MG63 (cell line): Measurements from ENCODE around the gene TOM1. TPM values are rescaled to one million over a fixed set of nuclear protein-coding genes. Genes with fewer than 3 reads are reported as not detected.
A peak's percentile ranks its signal among the peaks of the same experiment; 100 is the strongest.

Source experiments
- DNase-seq: peaks from one replicate; pipeline ENCODE4 v3.0.0-alpha.2; 2020
- H3K27me3 ChIP-seq: fragments of 250-450 bp; sonication (Bioruptor Pico); 2 replicates; pipeline ENCODE4 v1.5.1; 2020; ENCODE audit warnings: mild to moderate bottlenecking, moderate library complexity
- H3K36me3 ChIP-seq: fragments of 250-450 bp; sonication (Bioruptor Pico); 2 replicates; pipeline ENCODE4 v1.5.1; 2020; ENCODE audit warnings: mild to moderate bottlenecking, moderate library complexity
- H3K4me3 ChIP-seq: fragments of 250-450 bp; sonication (Bioruptor Pico); 2 replicates; pipeline ENCODE4 v1.5.1; 2020; ENCODE audit warnings: mild to moderate bottlenecking, moderate library complexity
- H3K9me3 ChIP-seq: fragments of 250-450 bp; sonication (Bioruptor Pico); 2 replicates; pipeline ENCODE4 v1.5.1; 2020; ENCODE audit warnings: mild to moderate bottlenecking, moderate library complexity
- total RNA-seq: library from RNA; depleted of rRNA; stranded (reverse); fragments of >200 nt; shearing (Covaris generic); gene quantifications from 2 replicates; pipeline ENCODE4 v1.2.3, GENCODE V29; 2014; ENCODE audit warnings: low replicate concordance

TOM1 gene
- total RNA-seq, 1 experiment from 2014 or later: 18.1 TPM

DNA sequence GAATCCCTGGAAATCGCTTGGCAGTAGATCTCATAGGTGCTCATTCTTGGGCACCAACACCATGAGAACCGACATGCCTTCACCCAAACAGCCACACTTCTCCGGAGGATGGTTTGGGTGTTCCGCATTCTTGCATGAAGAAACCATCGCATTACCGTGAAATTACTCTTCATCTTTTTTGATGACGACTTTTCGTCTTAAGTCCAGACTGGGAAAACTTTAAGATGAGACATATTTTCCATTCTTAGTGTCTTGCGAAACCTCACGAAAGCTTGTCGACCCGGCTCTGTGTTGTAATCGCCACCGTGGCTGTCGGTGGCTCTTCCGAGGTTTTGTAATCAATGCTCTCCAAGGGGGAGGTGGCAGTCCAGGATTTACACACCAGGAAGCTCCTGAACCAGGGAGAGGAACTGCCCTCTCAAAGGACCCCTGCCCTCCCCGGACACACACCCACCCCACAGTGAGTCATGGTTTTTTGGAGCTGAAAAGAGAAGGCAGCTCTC, 1.7 kb downstream of the TOM1 start:
- Histone ChIP-seq H3K27me3 (no peaks in the 10 kb centered on the region), H3K9me3 (no peaks in the 10 kb centered on the region), H3K4me3 (peak overlapping the region; percentile 84), H3K36me3 (no peaks in the 10 kb centered on the region; the same call in 1 of the 2 replicates)
- peak; percentile 83 for DNase-seq

DNA sequence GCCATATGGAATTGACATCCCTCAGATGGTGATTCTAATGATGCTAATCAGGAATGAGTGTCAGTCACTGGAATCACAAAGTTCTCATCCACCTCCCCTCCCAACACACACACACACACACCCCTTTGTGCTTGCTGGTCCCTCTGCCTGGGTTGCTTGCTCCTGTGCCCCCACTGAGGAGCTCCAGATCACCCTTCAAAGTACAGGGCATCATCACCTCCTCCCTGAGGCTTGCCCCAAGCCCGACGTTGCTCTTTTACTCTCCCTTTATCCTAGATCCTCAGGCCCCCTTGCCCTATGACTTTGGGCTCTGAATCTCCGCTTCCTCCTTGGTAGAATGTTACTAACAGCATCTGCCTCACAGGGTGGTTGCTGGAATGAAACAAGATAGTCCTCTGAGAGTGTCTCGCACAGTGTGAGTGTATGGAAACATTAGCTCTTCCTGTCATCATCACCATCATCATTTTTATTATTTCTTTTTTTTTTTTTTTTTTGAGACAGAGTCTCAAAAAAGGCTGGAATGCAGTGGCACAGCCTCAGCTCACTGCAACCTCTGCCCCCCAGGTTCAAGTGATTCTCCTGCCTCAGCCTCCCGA, 3.4 kb downstream of the TOM1 start:
- H3K27me3 ChIP-seq: no peaks in the 10 kb centered on the region
- H3K4me3 ChIP-seq: no peak overlapping the region
- no peaks in the 10 kb centered on the region; the same call in 1 of the 2 replicates for H3K36me3 ChIP-seq
- no peak for DNase-seq
- no peaks in the 10 kb centered on the region for H3K9me3 ChIP-seq

DNA sequence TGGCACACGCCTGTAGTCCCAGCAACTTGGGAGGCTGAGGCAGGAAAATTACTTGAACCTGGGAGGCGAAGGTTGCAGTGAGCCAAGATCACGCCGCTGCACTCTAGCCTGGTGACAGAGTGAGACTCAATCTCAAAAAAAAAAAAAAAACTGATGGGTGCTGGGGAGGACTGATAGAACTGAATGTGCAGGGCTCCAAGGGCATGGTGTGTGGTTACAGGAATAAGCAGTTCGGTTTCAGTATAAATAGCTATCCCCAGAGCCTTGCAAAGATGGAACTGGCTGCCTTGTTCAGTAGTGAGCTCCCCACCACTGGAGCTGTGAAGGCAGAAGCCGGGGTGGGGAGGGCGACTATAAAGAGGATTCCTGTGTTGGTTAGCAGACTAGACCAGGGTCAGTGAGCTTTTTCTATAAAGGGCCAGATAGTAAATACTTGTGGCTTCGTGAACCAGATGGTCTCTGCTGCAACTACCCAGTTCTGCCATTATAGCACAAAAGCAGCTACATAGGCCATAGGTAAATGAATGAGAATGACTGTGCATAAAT, 5.9 kb downstream of the TOM1 start:
- Histone ChIP-seq H3K9me3 (no peaks in the 10 kb centered on the region), H3K36me3 (no peaks in the 10 kb centered on the region; the same call in 1 of the 2 replicates), H3K27me3 (no peaks in the 10 kb centered on the region), H3K4me3 (no peak overlapping the region)
- no peak for DNase-seq

DNA sequence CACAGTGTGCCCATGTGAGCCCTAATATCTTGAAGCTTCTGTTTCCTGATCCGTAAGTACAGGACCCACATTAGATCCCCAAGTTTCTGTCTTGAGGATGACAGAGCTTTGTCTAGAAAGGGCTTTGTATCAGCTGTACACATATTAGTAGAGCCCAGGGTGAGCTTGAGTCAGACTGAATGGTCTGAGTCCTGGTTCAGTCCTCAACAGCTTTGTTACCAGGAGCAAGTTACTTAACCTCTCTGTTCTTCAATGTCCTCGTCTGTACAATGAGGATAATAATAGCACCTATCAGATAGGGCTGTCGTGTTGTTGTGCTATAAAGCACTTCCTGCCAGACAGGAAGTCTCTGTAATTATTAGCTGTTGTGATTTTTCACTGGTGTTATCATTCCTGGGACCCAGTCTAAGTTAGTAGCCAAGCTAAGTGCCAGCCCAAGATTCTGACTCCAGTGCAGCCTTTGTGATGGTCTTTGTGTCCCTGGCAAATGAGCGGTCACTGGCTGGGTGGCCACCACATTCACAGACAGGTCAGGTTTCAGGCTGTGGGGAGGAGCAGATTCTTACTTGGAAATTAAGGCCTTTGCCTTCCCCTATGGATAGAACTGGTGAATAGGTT, 6.8 kb downstream of the TOM1 start:
- Histone ChIP-seq H3K36me3 (no peaks in the 10 kb centered on the region; the same call in 1 of the 2 replicates), H3K4me3 (no peak overlapping the region), H3K27me3 (no peaks in the 10 kb centered on the region), H3K9me3 (no peaks in the 10 kb centered on the region)
- no peak for DNase-seq

DNA sequence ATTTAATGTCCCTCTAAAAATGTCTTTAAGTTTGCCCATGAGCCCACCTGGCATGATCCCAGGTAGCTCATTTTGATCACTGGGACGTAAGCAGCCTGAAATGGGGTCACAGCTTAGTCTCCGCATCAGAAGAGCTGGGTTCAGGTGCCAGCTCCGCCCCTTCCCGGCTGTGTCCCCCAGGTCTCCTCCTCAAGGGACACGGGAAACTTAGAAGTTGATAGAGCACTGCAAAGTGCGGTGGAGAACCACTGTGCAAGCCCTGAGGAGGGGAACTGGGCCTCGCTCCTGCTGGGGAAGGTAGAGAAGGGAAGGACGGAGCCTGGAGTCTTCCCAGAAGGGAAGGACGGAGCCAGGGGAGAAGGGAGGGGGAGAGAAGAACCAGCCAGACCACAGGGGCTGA, 7.7 kb downstream of the TOM1 start:
- peaks cover 2% of the 10 kb centered on the region; the same call in 1 of the 2 replicates for H3K36me3 ChIP-seq
- H3K4me3 ChIP-seq: no peak overlapping the region
- no peaks in the 10 kb centered on the region for H3K9me3 ChIP-seq
- DNase-seq: no peak
- H3K27me3 ChIP-seq: no peaks in the 10 kb centered on the region

DNA sequence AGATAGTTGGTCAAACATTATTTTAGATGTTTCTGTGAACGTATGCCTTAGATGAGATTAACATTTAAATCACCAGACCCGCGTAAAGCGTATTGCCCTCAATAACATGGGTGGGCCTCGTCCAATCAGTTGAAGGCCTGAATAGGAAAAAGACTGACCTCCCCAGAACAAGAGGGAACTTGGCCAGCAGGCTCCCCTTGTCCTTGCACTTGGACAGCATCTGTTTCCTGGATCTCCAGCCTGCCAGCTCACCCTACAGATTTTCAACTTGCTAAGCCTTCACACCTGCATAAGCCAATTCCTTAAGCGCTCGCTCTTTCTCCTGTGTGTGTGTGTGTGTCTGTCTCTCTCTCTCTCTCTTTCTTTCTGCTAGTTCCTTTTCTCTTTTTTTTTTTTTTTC, 8.2 kb downstream of the TOM1 start:
- DNase-seq: no peak
- peaks cover 3% of the 10 kb centered on the region; the same call in 1 of the 2 replicates for H3K36me3 ChIP-seq
- H3K27me3 ChIP-seq: no peaks in the 10 kb centered on the region
- no peak overlapping the region for H3K4me3 ChIP-seq
- H3K9me3 ChIP-seq: no peaks in the 10 kb centered on the region

DNA sequence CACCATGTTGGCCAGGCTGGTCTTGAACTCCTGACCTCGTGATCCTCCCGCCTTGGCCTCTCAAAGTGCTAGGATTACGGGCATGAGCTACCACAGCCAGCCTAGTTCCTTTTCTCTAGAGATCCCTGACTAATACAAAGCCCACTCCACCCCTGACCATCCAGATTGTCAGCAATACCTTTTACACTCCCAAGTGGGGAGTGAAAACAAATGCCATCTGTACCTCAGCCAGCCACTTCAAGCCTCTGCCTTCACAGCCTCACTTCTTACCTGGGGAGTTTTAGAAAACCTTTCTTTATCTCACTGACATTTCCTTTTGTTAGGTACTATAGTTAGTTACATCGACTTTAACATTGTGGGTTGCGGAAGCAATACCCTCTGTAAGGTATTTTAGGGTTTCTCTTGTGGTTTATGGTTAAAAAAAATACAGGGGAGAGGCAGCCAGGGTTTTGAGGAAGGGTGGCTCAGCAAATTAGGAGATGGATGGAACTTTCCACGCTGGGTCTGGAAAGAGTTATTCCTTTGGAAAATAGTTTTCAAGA, 8.9 kb downstream of the TOM1 start:
- H3K9me3 ChIP-seq: no peaks in the 10 kb centered on the region
- H3K4me3 ChIP-seq: no peak overlapping the region
- H3K36me3 ChIP-seq: peaks cover 3% of the 10 kb centered on the region; the same call in 1 of the 2 replicates
- DNase-seq: no peak
- no peaks in the 10 kb centered on the region for H3K27me3 ChIP-seq

DNA sequence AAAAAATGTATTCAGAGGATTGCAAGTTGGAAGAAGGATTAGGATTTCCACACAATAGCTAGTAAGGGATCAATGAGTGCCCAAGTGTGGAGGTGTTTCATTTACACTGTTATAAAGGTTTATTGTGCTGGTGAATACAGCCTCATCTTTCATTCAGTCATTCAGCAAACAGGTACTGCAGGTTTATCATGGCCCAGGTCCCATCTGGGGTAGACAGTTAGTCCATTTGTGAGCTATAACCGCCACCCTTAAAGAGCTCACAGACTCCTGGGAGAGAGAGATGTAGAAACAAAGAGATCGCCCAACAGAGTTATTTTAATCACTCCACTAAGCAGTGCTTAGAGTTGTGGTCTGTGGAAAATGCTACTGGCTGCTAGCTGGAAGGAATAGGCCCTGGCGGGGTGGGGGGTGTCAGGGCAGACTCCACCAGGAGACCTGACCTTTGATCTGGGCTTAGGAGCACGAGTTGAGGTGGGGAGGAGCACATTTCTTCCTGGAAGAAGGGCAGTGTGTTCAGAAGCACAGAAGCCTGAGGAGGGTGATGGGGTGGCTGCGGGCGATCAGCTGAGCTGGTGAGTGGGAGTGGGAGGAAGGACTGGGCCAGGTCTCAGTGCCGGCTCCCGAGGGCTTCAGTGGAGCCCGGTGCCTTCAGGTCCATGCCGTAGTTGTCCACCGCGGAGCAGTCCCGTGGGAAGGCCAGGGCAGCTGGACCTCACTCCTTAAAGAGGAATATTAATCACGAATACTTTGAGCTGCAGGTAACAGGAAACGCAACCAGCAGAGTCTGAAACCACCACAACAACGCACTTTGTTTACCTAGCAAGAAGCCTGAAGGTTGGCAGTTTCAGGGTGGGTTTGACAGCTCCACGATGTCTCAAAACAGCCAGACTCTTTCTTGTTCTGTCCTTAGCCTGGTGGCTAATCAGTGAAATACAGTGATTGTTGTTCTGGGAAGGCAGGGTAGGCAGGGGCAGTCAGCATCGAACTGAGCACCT, 11.2 kb downstream of the TOM1 start:
- no peaks in the 10 kb centered on the region for H3K9me3 ChIP-seq
- 0 out of 2 replicates have a peak, but pooled peaks cover 3% of the 10 kb centered on the region for H3K36me3 ChIP-seq
- no peak for DNase-seq
- no peak overlapping the region for H3K4me3 ChIP-seq
- H3K27me3 ChIP-seq: no peaks in the 10 kb centered on the region

DNA sequence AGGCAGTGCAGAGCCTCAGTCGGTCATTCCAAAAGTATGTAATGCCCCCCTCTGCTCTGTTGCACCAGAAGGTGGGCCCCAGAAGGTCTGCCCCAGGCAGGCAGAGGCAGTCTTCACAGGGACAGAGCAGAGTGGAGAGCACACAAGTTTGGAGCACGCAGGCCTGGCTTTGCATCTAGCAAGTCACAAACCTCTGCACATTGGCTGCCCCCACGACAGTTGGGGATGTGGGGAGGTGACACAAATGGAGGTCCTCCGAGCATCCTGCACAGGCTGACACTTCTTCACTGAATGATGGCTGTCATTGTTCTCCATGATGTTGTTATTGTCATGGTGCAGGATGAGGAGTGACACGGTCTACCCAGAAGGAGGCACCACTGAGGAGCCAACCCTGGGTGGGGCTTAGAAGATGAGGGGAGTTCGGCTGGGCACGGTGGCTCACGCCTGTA, 11.9 kb downstream of the TOM1 start:
- Histone ChIP-seq H3K9me3 (no peaks in the 10 kb centered on the region), H3K36me3 (0 out of 2 replicates have a peak, but pooled peaks cover 3% of the 10 kb centered on the region), H3K27me3 (no peaks in the 10 kb centered on the region), H3K4me3 (no peak overlapping the region)
- DNase-seq: no peak

DNA sequence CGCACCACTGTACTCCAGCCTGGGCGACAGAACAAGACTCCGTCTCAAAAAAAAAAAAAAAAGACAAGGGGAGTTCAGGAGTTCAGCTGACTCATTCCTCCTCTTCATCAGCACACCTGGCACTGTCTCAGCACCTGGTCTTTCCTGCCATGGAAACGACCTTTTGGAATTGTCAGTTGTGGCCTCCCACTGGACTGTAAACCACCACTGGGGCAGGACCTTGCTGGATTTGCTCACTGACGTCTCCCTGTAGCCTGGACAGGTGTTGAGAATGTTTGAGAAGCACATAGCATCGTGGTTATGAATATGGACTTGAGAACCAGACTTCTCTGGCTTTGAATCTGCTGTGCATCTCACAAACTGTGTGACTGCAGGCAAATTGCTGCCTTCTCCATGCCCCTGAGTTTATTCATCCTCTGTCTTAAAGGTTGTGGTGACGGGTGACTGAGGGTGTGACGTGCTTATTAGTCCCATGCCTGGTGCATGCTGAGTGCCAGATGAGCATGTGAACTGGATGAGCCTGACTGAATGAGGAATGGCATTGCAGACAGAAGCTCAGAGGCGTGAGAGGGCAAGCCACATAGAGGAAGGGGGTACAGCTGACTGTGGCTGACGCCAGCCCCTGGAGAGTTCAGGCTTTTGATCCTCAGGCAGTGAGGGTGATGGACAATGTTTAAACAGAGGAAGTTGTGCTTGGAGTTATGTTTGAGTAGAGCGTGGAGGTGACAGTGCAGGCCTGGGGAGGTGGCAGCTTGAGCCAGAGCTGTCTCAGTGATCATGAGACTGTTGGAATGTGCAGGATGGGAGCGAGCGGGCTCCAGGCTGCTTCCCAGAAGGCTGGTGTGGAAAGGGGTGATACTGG, 12.7 kb downstream of the TOM1 start:
- H3K4me3 ChIP-seq: no peak overlapping the region
- H3K27me3 ChIP-seq: no peaks in the 10 kb centered on the region
- no peak for DNase-seq
- no peaks in the 10 kb centered on the region for H3K9me3 ChIP-seq
- 0 out of 2 replicates have a peak, but pooled peaks cover 3% of the 10 kb centered on the region for H3K36me3 ChIP-seq

DNA sequence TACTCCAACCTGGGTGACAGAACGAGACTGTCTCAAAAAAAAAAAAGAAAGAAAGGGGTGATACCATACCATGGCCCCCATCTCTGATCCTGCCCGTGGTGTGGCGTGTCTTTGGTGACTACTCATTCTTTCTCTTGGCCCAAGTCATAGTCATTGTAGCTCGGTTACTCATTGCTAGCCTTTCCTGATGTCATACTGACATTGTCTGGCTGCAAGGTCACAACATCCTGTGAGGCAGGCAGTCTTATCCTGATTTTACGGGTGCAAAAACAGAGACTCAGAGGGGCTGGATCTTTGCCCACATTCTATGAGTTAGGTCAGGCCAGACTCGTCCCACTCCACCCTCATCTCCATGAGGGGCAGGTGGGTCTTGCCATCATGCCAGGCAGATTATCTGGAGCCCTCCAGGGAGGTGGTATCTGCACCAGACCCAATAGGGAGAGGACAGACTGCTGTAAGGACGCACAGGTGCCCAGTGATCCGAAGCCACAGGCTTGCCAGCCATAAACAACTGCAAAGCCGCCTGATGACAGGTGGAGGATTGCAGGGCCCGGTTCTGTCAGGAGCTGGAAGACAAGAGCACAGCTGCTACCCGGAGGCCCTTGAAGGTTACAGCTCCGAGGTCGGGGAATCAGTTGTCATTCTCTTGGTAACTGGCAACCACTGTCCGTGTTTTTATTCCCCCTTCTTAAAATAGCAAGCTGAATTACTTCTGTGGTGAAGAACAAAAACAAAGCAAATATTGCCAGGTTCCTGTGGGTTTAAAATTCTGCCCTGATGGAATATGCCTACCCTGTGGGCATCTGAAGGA, 13.8 kb downstream of the TOM1 start:
- H3K27me3 ChIP-seq: no peaks in the 10 kb centered on the region
- peak; percentile 76 for DNase-seq
- 0 out of 2 replicates have a peak, but pooled peaks cover 3% of the 10 kb centered on the region for H3K36me3 ChIP-seq
- no peaks in the 10 kb centered on the region for H3K9me3 ChIP-seq
- H3K4me3 ChIP-seq: no peak overlapping the region

DNA sequence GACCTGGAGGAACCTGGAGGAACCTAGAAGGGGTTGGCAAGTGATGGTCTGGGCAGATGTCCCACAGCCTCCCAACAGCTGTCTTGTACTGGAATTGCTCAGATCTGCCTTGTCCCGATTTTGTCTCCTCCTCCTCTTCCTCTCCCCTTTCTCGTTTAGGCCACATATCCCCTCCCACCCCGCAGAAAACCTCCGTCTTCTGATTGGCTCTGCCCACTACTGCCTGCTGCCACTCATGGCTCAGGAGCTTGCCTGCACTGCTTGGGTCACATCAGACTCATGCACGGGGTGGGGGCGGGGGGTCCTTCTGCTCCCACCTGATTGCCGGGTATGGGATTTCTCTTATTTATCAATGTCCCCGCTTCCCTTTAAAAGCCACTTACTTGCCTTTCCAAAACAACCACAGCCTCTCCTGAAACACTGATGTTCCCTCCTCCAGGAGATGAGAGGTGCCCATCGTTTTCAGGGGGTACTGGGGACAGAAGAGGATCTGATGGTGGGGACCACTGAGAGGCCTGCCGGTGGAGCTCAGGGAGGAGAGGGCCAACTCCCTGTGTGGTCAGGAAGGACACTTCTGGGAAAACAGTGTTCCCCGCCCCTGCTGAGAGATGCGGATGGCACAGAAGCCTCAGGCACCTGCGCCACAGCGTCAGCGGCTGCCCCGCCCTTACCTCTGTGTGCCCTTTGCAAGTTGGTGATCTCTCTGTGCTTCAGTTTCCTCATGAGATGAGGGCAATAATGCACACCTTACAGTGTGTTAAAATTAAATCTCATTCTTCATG, 14.7 kb downstream of the TOM1 start:
- H3K36me3 ChIP-seq: 0 out of 2 replicates have a peak, but pooled peaks cover 3% of the 10 kb centered on the region
- no peaks in the 10 kb centered on the region for H3K9me3 ChIP-seq
- H3K4me3 ChIP-seq: no peak overlapping the region
- peak; percentile 27 for DNase-seq
- H3K27me3 ChIP-seq: no peaks in the 10 kb centered on the region

DNA sequence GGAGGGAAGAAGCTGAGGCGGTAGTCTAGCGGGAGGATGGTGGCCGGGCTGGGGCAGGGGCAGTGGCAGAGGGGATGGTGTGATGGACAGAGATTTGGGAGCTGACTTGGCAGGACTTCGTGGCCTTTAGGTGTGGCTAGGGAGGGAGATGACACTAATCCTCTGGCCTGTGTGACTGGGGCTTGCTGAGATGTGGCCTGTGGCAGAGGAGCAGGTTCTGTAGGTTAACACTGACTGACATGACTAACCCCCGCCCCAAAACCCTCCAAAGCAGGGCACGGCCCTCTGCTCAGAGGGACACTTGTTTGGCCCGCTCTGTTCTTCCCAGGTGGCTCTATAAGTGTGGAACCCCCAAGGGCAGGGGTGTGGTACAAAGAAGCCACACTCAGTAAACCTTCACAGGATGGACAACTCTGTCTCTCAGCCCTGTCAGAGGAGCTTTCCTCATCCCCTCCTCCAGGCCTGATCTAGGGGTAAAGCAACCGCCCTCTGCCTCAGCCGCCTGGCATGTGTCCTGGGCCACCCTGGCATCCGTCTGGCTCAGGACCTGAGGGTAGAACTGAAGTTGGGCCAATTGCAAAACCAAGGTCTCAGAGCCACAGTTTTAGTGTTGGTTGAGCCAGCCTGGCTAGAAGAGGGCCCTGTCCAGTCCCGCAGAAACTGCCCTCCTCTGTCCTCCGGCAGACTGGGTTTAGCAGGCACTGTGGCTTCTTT, 15.6 kb downstream of the TOM1 start:
- DNase-seq: peak; percentile 24
- 0 out of 2 replicates have a peak, but pooled peaks cover 3% of the 10 kb centered on the region for H3K36me3 ChIP-seq
- no peaks in the 10 kb centered on the region for H3K27me3 ChIP-seq
- H3K9me3 ChIP-seq: no peaks in the 10 kb centered on the region
- no peak overlapping the region for H3K4me3 ChIP-seq
